Measurements from ENCODE around the gene KAT2A. TPM values are rescaled to one million over a fixed set of nuclear protein-coding genes. Genes with fewer than 3 reads are reported as not detected.

KAT2A gene
- total and polyA plus RNA-seq, 9 of the 15 experiments (the other 6 are each of a cell fraction or from before 2014, with no cell fraction given), result 1.5 to 80.4 (median 31.9) TPM

DNA sequence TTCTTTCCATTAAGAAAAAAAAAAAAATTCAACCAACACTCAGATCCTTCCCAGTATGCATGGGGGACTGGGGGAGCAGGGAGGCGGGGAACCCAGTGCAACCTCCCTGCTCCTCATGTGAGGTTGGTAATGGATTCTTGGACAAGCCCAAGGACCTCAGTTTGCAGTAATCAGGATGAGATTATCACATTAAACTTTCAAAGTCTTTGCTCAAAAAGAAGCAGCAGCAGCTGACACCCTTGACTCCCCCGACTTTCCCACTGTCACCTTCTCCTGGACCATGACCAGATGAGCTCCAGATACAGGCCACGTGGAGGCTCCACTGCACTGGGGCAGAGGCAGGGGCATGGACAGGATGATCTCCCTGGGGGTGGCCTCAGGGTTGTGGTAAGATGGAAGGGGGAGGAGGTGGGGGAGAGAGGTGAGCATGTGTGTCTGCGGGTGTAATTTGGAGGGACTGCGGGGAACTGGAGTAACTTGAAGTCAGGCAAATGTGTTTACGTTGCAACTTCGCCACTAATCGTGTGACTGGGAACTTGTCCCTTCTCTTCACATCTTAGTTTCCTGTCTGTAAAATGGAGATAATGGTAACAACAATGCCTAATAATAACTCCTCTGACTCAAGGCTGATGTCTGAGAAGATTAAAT lies 42.6 kb downstream of the KAT2A start (continued):
- TF ChIP-seq MCM5 (IDR thresholded peaks at IDR 0.05; ENCODE audit: low read depth) (no peak), GABPA (tag; conservative IDR thresholded peaks at IDR 0.05; ENCODE audit: low read depth) (no peak), FOXJ3 (CRISPR knock-in tag; IDR thresholded peaks at IDR 0.05) (no peak), KAT2B (IDR thresholded peaks at IDR 0.05; ENCODE audit: low read depth, low read length) (no peak), MNT (conservative IDR thresholded peaks at IDR 0.05) (peak in 1 of 2 experiments; percentile 69; a peak in 2 of 4 replicates), MTA3 (IDR thresholded peaks at IDR 0.05; ENCODE audit: borderline replicate concordance) (no peak), NFE2L1 (tag; IDR thresholded peaks at IDR 0.05; ENCODE audit: borderline replicate concordance, low read depth) (no peak), ZNF445 (CRISPR knock-in tag; IDR thresholded peaks at IDR 0.05; ENCODE audit: low read depth) (no peak), GABPB2 (CRISPR knock-in tag; conservative IDR thresholded peaks at IDR 0.05) (no peak), HBP1 (CRISPR knock-in tag; IDR thresholded peaks at IDR 0.05) (no peak), ZZZ3 (IDR thresholded peaks at IDR 0.05) (no peak), DMBX1 (CRISPR knock-in tag; IDR thresholded peaks at IDR 0.05; ENCODE audit: borderline replicate concordance) (no peak), HDAC1 (IDR thresholded peaks at IDR 0.05) (peak in 1 of 2 experiments; percentile 45; a peak in 1 of 4 replicates), SNAPC5 (CRISPR knock-in tag; IDR thresholded peaks at IDR 0.05) (no peak), XRCC4 (IDR thresholded peaks at IDR 0.05; ENCODE audit: extremely low read depth, insufficient read depth, insufficient read length) (no peak), NBN (IDR thresholded peaks at IDR 0.05; ENCODE audit: low read depth) (no peak), SMARCC2 (IDR thresholded peaks at IDR 0.05; ENCODE audit: low read depth) (no peak), POLR2AphosphoS5 (IDR thresholded peaks at IDR 0.05; ENCODE audit: control insufficient read depth, insufficient read depth, low read depth, low read length) (no peak), SRF (CRISPR knock-in tag; IDR thresholded peaks at IDR 0.05) (no peak)
- TF ChIP-seq, protein P1, sequence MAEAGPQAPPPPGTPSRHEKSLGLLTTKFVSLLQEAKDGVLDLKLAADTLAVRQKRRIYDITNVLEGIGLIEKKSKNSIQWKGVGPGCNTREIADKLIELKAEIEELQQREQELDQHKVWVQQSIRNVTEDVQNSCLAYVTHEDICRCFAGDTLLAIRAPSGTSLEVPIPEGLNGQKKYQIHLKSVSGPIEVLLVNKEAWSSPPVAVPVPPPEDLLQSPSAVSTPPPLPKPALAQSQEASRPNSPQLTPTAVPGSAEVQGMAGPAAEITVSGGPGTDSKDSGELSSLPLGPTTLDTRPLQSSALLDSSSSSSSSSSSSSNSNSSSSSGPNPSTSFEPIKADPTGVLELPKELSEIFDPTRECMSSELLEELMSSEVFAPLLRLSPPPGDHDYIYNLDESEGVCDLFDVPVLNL (CRISPR knock-in tag; IDR thresholded peaks at IDR 0.05; ENCODE audit: low read depth), result no peak
- TF ChIP-seq, protein P2, sequence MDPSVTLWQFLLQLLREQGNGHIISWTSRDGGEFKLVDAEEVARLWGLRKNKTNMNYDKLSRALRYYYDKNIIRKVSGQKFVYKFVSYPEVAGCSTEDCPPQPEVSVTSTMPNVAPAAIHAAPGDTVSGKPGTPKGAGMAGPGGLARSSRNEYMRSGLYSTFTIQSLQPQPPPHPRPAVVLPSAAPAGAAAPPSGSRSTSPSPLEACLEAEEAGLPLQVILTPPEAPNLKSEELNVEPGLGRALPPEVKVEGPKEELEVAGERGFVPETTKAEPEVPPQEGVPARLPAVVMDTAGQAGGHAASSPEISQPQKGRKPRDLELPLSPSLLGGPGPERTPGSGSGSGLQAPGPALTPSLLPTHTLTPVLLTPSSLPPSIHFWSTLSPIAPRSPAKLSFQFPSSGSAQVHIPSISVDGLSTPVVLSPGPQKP (CRISPR knock-in tag; IDR thresholded peaks at IDR 0.05), result no peak
